HG03460 (cell line): ENCODE measurements around the gene ARHGAP30.
"Not testable (repeated sequence)": the region's sequence is repeated elsewhere in the genome, so short reads cannot be mapped to it uniquely, and the experiment has no call there.

Experiments used
- ATAC-seq: cut with Tn5 transposase; IDR thresholded peaks from one replicate; pipeline ENCODE4 v1.9.1; 2021; ENCODE audit not compliant: unreplicated experiment

ARHGAP30 gene

DNA sequence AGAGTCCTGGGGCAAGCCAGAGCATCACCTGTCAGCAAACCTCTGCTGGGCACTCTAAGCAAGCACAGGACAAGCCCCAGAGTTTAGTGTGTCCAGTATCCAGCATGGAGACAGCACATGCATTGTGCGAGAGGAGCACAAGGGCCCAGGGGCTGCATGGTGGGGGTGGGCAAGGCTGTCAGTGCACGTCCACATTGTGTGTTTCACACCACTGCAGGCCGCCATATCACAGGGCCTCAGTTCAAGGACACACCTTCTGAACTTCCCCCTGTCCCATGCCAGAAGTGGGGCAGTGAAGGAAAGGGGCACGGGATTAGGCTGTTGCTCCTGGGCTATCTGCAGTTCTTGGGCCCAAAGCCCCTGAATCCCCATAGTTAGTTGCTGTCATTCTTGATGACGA, 30.1 kb downstream of the ARHGAP30 start:
- ATAC-seq, result no peak

DNA sequence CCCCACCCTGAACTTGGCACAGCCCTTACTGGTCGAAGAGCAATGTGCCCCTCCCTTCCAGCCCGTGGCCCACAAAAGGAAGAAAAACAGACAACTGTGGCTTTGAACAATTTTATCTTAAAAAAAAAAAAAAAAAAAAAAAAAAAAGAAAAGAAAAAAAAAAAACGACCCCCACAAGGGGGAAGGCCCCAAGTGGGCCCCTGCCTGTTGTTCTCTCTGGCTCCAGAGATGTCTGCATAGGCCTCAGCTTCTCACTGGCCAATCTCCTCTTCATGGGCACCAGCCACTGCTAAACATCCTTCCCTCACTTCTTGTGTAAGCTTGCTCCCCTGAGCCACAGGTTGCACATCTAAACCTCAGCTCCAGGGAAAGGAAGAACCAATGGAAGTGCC, 30.5 kb downstream of the ARHGAP30 start:
- no peak for ATAC-seq

DNA sequence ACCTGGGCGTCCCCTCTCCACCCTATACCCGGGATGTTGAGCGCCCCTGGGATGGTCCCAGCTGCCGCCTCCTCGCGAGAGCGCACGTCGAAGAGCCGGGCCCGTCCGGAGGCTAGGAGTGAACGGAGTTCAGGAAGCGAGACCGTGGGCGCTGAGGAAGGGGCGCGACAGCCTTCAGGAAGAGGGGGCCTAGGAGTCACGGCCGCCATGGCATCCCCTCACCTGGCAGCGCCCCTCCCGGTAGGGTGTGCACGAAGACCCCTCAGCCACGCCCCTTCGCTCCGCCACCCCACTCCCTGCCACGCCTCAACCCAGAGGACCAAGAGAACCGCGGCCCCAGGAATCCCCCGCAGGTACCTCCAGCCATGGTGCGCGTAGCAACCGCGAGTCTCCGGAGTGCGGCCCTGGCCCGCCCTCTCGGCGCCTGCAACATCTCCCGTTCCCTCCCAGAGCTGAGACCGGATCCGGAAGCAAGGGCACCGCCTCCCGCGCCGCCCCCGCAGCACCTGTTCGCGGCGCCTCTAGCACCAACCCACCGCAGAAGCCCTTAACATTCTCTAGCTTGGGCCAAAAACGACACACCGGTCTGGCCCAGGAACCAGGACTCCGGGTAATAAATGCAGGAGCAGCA, 31.1 kb downstream of the ARHGAP30 start, which contains the start of gene TSTD1:
TSTD1 (minus strand) TSS at position 442 of the 631 bp plus-strand sequence; CDS start at position 367, 75 bp downstream.
- peak; percentile 80 for ATAC-seq

DNA sequence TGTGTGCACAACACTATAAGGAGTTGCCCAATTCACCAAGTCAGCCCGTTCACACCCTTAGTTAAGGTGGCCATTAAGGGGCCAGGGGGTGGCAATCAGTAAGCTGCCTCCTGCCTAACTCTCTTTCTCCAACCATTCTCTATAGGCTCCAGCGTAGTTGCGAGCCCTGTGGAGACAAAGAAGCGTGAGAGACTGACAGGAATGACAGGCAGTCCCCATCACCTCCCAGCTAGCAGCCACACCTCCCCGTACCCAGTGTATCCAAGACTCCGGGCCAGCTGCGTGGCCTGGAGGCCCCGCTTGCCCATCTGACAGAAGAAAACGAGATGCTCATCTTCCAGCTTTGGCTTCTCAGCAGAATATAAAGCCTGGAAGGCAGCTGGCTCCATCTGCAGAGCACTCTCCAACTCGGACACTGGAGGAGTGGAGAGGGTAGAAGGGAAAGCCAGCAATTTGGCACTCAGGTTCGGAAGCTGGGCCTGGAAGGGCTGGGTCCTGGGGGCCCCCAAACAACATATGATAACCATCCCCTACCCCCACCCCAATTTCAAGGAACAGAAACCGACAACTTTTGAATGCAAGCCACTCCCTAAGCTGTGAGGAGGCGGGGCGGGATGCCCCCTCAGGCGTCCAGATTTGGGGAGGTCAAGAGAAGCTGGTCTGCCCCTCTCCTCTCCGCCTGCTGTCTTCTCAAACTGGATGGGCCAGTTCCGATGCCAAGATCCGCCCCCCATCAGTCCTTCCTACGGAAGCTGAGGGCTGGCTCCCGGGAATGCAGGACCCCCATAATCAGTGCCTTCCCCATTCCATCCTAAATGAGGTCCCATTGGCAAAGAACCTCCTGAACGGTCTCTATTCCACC, 31.8 kb downstream of the ARHGAP30 start:
- no peak for ATAC-seq

DNA sequence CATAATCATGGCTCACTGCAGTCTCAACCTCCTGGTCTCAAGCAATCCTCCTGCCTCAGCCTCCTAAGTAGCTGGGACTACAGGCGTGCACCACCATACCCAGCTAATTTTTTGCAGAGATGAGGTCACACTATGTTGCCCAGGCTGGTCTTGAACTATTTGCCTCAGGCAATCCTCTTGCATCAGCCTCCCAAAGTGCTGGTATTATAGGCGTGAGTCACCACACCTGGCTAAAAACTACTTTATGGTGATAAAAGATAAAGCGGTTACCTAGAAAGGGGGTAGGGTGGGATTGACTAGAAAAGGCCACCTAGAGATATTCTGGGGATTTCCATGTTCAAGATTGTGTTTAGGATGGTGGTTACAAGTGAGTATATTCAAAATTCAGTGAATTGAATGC, 35.9 kb downstream of the ARHGAP30 start:
- no peak for ATAC-seq

DNA sequence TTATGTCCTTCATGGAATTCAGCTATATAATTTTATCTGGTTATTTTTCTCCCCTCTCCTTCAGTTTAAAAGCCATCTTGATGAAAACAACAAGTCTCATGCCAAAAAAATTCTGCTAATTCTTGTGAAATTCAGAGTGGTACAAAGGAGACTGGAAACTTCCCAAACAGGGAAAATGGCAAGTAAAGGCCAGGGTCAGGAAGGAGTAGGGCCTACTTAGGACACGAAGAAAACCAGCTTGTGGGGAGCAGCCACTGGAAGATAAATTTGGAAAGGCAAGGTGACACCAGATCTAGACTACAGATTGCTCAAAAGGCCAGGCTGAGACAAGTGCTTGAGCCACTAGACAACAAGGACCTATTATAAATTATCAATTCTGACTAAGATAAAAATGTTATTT, 37.3 kb downstream of the ARHGAP30 start:
- no peak for ATAC-seq

DNA sequence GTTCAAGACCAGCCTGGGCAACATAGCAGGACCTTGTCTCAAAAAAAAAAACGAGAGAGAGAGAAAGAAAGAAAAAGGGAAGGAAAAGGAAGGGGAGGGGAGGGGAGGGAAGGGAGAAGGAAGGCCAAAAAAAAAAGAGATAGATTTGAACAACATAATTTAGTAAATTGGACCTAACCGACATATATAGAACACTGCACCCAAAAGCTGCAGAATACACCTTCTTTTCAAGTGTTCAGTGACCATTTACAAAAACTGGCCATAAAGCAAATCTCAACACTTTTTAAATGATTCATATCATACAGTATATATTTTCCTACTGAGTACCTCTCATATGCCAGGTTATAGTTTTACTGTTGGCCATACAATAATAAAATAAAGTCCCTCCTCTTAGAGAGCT, 37.8 kb downstream of the ARHGAP30 start:
- no peak for ATAC-seq

DNA sequence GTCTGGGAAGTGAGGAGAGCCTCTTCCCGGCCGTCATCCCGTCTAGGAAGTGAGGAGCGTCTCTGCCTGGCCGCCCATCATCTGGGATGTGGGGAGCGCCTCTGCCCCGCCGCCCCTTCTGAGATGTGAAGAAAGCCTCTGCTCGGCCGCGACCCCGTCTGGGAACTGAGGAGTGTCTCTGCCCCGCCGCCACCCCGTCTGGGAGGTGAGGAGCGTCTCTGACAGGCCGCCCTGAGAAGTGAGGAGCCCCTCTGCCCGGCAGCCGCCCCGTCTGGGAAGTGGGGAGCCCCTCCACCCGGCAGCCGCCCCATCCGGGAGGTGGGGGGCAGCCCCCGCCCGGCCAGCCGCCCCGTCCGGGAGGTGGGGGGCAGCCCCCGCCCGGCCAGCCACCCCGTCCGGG, 40.2 kb downstream of the ARHGAP30 start:
- ATAC-seq, result not testable (repeated sequence)

DNA sequence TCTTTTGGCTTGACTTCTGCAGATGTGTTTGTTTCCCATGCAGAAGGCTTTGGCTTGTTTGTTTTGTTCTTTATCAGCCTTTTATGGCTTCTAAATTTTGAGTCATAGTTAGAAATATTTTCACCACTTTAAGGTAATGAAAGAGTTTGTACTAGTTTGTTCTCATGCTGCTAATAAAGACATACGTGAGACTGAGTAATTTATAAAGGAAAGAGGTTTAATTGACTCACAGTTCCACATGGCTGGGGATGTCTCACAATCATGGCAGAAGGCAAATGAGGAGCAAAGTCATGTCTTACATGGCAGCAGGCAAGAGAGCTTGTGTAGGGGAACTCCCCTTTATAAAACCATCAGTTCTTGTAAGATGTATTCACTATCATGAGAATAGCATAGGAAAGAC, 42.7 kb downstream of the ARHGAP30 start:
- ATAC-seq, result not testable (repeated sequence)

DNA sequence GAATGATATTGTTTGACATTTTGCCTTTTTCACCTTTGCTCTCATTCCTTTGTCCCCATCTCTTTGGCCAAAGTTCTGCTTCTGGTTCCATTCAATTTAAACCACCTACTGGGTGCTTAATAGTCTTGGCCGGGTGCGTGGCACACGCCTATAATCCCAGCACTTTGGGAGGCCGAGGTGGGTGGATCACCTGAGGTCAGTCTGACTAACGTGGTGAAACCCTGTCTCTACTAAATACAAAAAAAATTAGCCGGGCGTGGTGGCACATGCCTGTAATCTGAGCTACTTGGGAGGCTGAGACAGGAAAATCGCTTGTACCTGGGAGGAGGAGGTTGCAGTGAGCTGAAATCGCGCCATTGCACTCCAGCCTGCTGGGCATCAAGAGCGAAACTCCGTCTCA, 47.3 kb downstream of the ARHGAP30 start:
- ATAC-seq, result not testable (repeated sequence)

DNA sequence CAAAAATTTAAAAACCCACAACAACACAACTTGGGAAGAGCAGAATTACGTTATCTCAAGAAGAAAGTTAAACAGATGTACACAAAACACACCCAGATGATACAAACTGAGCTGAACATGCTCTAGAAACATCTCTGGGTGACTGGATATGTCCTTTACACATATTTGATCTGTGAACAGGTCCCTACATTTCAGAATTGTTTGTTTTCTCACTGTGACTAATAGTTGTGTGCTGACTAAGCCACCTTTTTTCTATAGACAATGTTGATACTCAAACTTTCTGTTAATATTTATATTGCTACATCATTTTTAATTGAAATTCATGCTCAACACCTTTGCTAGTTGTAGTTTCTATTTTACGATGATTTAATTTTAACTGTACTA, 47.7 kb downstream of the ARHGAP30 start:
- ATAC-seq, result no peak

DNA sequence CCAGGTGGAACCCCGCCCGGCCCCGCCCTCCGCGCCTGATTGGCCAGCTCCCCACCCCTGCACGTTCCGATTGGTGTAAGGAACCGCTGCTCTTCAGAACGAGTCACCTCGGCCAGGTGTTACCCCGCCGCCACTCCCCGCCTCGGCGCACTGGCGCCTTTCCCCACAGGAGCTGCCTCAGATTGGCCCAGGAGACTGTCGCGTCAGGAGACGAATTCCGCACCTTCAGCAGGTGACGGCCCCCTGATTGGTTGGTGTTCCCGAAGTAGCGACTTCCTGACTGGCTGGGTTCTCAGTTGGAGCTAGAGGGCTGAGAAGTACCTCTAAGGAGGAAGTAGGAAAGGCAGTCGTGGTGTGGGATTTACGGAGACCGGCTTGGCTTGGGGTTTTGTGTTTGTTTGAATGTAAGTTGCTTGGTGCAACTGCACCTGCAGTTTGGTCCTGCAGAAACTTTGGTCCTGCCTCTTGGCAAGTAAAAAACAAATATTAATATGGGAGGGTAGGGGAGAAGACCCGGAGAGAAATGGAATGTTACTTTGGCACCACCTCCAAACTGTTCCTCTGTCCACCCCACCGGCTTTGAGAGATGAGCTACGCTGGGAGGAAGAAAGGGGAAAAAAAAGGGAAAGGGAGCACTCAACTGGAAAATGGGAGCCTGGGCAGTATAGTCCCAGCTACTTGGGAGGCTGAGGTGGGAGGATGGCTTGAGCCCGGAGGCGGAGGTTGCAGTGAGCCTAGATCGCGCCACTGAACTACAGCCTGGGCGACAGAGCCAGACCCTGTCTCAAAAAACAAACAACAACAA, 48.3 kb downstream of the ARHGAP30 start:
- ATAC-seq, result peak; percentile 83

DNA sequence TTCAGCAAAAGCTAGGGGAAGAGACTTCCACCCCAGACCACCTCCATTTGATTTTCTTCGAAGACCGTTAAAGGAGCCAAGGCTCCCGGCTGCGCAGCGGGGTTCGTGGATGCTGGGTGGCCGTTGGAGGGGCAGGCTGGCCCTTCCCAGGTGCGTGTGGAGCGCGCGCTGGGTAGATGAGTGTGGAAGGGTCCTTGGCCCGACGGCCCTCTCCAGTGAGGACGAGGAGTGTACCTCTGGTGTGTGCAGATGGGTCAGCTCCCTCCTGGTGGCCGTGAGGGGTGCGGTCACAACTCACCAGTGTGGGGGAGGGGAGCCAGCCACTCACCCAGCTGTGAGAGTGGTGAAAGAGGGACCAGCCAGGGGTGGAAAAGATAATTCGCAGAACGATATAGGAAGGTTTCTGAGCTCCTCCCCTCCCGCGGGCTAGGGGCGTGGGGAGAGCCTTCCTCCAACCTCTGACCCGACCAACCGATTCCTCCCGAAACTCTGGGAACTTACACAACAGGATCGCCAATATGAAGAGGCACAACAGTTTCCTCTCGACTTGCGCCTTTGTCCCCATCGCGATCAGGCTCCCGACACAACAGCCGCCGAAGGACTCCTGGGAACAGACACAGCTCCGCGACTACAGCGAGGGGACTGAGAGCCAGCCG, 49.1 kb downstream of the ARHGAP30 start, which contains the start of gene F11R:
F11R (minus strand) TSS at position 644 of the 656 bp plus-strand sequence; CDS start at position 565, 79 bp downstream.
- peak; percentile 53 for ATAC-seq

DNA sequence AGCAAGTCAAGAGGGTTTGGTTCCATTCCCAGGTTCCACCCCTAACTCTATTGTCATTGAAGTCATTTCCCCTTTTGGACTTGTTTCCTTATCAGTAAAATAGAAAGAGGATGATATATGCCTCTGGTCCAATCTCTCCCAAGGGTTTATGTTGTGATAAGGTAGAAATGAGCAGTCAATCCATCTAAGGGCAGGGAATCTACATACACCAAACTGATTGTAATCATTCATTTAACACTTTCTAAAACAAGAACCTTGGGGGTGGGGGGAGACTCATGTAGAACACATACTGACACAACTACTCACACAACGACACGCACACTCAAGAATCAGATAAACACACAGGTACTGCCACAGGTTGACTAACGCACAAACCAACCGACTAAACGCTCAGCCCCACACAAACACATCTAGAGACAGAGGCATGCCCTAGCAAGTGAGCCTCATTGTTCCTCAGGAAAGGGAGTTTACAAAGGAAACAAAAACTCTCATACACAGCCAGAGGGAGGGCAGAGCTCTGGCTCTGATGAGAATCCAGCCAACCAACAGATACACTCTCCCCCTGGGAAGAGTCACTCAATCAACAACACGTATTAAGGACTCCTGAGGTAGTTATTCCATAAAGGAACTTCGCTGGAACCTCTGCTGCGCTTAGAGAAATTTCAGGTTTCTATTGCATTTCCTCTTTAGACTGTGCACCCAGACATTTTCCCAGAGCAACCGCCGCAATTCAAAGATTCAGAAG, 49.8 kb downstream of the ARHGAP30 start:
- no peak for ATAC-seq

DNA sequence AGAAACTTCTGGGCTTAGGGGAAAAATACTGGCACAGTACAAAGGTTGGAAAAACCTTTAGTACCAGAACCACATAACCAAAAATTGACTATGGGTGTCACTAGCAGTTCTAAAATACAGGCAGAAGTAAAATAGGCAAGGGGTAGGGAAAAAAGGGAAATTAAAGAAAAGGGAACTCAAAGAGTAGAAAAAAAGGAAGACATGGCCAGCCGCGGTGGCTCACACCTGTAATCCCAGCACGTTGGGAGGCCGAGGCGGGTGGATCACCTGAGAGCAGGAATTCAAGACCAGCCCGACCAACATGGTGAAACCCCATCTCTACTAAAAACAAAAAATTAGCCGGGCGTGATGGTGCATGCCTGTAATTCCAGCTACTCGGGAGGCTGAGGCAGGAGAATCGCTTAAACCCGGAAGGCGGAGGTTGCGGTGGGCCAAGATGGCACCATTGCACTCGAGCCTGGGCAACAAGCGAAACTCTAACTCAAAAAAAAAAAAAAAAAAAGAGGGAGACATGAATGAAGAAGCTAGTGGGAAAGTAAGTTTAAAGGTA, 50.5 kb downstream of the ARHGAP30 start:
- not testable (repeated sequence) for ATAC-seq

DNA sequence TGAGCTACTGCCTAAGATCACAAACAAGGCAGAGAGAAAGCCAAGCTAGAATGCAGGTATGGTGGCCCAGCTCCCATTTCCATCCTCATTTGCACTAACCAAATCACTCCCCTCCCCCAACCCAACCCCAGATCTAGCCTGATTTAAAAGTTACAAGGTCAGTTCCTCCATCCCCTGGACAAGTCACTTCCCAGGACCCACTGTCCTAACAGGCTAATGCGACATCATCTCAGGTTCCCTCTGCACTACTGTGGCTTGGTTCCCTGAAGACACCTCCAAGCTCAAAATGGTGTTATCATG, 51.1 kb downstream of the ARHGAP30 start:
- ATAC-seq, result no peak

DNA sequence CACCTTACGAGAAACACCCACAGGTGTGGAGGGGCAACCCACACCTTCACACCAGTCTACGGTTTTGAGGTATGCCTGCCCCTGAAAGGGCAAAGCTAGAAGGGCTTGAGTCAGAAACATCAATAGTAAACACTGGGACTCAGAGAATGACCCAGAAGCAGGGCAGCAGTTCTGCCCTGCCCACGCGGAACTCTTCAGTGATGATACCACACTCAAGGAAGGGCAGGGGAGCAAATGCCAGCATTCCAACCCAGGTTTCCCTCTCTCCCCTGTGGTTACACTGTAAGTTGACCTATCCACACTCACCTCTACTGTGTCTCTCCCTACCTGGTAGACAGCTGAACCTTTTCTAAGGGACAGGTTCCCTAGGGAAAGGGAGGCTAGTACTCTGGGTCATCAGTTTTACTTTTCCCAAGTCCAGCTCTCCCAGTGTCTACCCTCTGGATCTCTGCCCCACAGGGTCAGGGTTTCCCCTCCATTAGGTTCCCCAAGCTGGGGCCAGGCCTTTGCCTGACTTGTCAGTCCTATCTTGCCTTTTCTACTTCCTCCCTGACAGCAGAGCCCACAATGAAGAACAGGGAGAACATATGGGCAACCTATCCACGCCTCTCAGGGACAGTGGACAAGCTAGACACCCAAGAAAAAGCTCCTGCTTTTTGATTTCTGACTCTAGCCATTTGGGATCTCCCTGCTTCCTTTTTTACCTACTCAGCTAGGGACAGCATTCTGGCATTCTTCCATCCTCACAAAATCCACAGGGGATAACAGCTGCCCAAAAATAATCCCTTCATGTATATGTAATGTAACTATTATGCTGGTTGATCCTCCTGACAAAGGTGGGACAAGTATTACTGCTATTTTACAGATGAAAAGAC, 51.7 kb downstream of the ARHGAP30 start:
- ATAC-seq, result no peak

DNA sequence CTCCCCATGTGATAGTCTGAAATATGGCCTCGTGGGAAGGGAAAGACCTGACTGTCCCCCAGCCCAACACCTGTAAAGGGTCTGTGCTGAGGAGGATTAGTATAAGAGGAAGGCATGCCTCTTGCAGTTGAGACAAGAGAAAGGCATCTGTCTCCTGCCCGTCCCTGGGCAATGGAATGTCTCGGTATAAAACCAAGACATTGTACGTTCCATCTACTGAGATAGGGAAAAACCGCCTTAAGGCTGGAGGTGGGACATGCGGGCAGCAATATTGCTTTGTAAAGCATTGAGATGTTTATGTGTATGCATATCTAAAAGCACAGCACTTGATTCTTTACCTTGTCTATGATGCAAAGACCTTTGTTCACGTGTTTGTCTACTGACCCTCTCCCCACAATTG, 52.5 kb downstream of the ARHGAP30 start:
- ATAC-seq, result not testable (repeated sequence)

DNA sequence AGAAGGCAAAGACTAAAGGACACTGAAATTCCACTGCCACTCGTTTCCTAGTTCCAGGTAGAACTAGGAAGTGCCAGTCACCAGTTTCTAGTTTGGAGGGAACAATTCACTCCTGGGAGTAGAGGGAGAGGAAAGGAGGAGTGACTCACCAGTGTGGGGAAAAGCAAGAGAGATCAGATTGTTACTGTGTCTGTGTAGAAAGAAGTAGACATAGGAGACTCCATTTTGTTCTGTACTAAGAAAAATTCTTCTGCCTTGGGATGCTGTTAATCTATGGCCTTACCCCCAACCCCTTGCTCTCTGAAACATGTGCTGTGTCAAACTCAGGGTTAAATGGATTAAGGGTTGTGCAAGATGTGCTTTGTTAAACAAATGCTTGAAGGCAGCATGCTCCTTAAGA, 53.0 kb downstream of the ARHGAP30 start:
- ATAC-seq, result not testable (repeated sequence)
